Thyroid gland (tissue), 4 donors: Measurements from ENCODE around the gene ACAP3. TPM values are rescaled to one million over a fixed set of nuclear protein-coding genes. Genes with fewer than 3 reads are reported as not detected.

Source experiments
- DNase-seq, 2 donors: peaks; one replicate each; pipeline ENCODE4 v3.0.0-alpha.2; 2019
- H3K27ac ChIP-seq, 3 donors: fragments of 200-600 bp; sonication (generic); 1 replicate in 2 of 3; 2 replicates in 1 of 3; pipeline ENCODE4 v1.5.1; 2016 to 2019; ENCODE audit warnings: mild to moderate bottlenecking in 1 of 3, moderate library complexity in 1 of 3
- H3K27me3 ChIP-seq: fragments of 200-600 bp; sonication (generic); one replicate; pipeline ENCODE4 v1.5.1; 2019
- H3K36me3 ChIP-seq, 2 donors: fragments of 200-600 bp; sonication (generic); one replicate each; pipeline ENCODE4 v1.5.1; 2016 to 2019
- H3K4me1 ChIP-seq, 2 donors: fragments of 200-600 bp; sonication (generic); one replicate each; pipeline ENCODE4 v1.5.1; 2017 to 2019
- H3K4me3 ChIP-seq, 3 donors: fragments of 200-600 bp; sonication (generic); replicated peaks in 1 of 3; 1 replicate in 2 of 3; 2 replicates in 1 of 3; pipeline ENCODE4 v1.5.1; 2016; ENCODE audit warnings: mild to moderate bottlenecking in 1 of 3
- H3K9me3 ChIP-seq: fragments of 200-600 bp; sonication (generic); one replicate; pipeline ENCODE4 v1.5.1; 2017
- POLR2A ChIP-seq, 2 donors: fragments of 450-650 bp; IDR thresholded peaks; one replicate each; pipeline ENCODE4 v1.6.1; 2017; ENCODE audit warnings: antibody characterized with exemption in 2 of 2, mild to moderate bottlenecking in 2 of 2, moderate library complexity in 1 of 2
- WGBS, 2 donors: methylation state at CpG; one replicate each; pipeline ENCODE4 v1.1.5; 2017; 5-methylcytosine and 5-hydroxymethylcytosine counted together
- intact Hi-C: fragments of 100-400 bp; cut with DNase I; formaldehyde crosslinking; loops from one replicate; pipeline ENCODE4 v1.15.1; 2023
- total RNA-seq, 4 donors: library from RNA; depleted of rRNA; stranded (reverse); fragments of >200 nt; gene quantifications; one replicate each; pipeline ENCODE4 v1.2.3, GENCODE V29; 2016
- TF ChIP-seq, protein P1 (sequence below), 6 experiments: fragments of 200-600 bp in 3 of 6; fragments of 450-650 bp in 3 of 6; sonication (generic) in 3 of 6; IDR thresholded peaks; one replicate each; pipeline ENCODE4 v1.5.1; 2016 to 2019; ENCODE audit warnings: antibody characterized with exemption in 6 of 6, mild to moderate bottlenecking in 2 of 6, inconsistent platforms in 1 of 6, moderate library complexity in 1 of 6

ACAP3 gene
- total RNA-seq, 4 donors from 2014 or later = 31.6 to 51.2 (median 42.1) TPM

GRCh38 chr1:1291548-1292441 is 15.9 kb downstream of the ACAP3 start:
- TF ChIP-seq, protein P1, sequence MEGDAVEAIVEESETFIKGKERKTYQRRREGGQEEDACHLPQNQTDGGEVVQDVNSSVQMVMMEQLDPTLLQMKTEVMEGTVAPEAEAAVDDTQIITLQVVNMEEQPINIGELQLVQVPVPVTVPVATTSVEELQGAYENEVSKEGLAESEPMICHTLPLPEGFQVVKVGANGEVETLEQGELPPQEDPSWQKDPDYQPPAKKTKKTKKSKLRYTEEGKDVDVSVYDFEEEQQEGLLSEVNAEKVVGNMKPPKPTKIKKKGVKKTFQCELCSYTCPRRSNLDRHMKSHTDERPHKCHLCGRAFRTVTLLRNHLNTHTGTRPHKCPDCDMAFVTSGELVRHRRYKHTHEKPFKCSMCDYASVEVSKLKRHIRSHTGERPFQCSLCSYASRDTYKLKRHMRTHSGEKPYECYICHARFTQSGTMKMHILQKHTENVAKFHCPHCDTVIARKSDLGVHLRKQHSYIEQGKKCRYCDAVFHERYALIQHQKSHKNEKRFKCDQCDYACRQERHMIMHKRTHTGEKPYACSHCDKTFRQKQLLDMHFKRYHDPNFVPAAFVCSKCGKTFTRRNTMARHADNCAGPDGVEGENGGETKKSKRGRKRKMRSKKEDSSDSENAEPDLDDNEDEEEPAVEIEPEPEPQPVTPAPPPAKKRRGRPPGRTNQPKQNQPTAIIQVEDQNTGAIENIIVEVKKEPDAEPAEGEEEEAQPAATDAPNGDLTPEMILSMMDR (IDR thresholded peaks at IDR 0.05) = peak; percentile 35 to 88 (median 73)
- TF ChIP-seq POLR2A (IDR thresholded peaks at IDR 0.05) = no peak
- WGBS, 2 donors = 43 to 49% methylated on average over 6 to 21 of the region's 45 CpGs
- Histone ChIP-seq H3K27ac (no peak overlapping the region), H3K27me3 (no peaks in the 10 kb centered on the region), H3K9me3 (no peaks in the 10 kb centered on the region), H3K36me3 (no peaks in the 10 kb centered on the region), H3K4me1 (peaks cover 6 to 9% of the 10 kb centered on the region in 2 donors), H3K4me3 (no peak overlapping the region)
- intact Hi-C loops = loop anchor here (2.0 to 10.0 kb wide), 2 partner anchors 169 to 317 kb away; no protein-coding TSS in a partner anchor
- DNase-seq = peak; percentile 86 to 89

DNA sequence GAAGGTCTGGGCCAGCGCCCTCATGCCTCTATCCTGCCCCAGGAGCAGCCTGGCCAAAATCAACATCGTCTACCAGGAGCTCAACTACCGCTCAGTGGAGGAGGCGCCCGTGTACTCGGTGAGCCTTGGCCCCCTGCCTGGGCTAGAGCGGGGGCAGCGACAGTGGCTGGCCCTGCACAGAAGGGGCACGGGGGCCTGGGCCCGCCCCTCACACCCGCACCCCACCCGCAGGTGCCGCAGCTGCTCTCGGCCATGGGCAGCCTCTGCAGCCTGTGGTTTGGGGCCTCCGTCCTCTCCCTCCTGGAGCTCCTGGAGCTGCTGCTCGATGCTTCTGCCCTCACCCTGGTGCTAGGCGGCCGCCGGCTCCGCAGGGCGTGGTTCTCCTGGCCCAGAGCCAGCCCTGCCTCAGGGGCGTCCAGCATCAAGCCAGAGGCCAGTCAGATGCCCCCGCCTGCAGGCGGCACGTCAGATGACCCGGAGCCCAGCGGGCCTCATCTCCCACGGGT is 16.7 kb downstream of the ACAP3 start:
- no peak for TF ChIP-seq POLR2A (IDR thresholded peaks at IDR 0.05)
- TF ChIP-seq, protein P1 (IDR thresholded peaks at IDR 0.05) = no peak
- Histone ChIP-seq H3K4me3 (no peak overlapping the region), H3K27ac (no peak overlapping the region), H3K36me3 (no peaks in the 10 kb centered on the region), H3K27me3 (no peaks in the 10 kb centered on the region), H3K4me1 (peaks cover 6 to 9% of the 10 kb centered on the region in 2 donors), H3K9me3 (no peaks in the 10 kb centered on the region)
- intact Hi-C loops = loop anchor here (2.0 to 10.0 kb wide), 2 partner anchors 168 to 316 kb away; no protein-coding TSS in a partner anchor
- DNase-seq = no peak
- 15 to 28% methylated on average over 6 to 7 of the region's 28 CpGs for WGBS, 2 donors

DNA sequence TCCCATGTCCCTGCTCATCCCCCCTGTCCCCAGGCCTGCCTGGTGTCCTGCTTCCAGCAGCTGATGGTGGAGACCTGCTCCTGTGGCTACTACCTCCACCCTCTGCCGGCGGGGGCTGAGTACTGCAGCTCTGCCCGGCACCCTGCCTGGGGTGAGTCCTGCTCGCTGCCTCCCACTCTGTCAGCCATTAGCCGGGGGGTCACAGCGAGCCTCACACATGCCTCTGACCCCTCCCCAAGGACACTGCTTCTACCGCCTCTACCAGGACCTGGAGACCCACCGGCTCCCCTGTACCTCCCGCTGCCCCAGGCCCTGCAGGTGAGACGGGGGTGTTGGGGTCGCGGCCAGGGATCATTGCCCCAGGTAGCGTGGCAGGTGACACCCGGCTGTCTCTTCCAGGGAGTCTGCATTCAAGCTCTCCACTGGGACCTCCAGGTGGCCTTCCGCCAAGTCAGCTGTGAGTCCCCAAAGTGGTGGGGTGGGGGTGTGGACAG is 17.4 kb downstream of the ACAP3 start:
- intact Hi-C loops = loop anchor here (2.0 to 10.0 kb wide), 2 partner anchors 167 to 315 kb away; no protein-coding TSS in a partner anchor
- 19 to 90% methylated on average over 4 of the region's 15 CpGs for WGBS, 2 donors
- no peak overlapping the region for H3K27ac ChIP-seq

GRCh38 chr1:1287288-1288110 is 20.2 kb downstream of the ACAP3 start:
- DNase-seq = no peak
- TF ChIP-seq, protein P1 (IDR thresholded peaks at IDR 0.05) = no peak
- TF ChIP-seq POLR2A (IDR thresholded peaks at IDR 0.05) = no peak
- Histone ChIP-seq H3K4me3 (no peak overlapping the region), H3K27me3 (no peaks in the 10 kb centered on the region), H3K4me1 (peaks cover 6 to 9% of the 10 kb centered on the region in 2 donors), H3K36me3 (no peaks in the 10 kb centered on the region), H3K27ac (no peak overlapping the region), H3K9me3 (no peaks in the 10 kb centered on the region)
- WGBS, 2 donors = 73 to 84% methylated on average over 13 to 15 of the region's 46 CpGs
- intact Hi-C loops = no loop called here

More for the DNA sequence above, 17.4 kb downstream of the ACAP3 start:
- Histone ChIP-seq H3K27me3 (no peaks in the 10 kb centered on the region), H3K9me3 (no peaks in the 10 kb centered on the region), H3K36me3 (no peaks in the 10 kb centered on the region), H3K4me3 (no peak overlapping the region), H3K4me1 (peaks cover 6 to 9% of the 10 kb centered on the region in 2 donors)
- peak in 1 of 2 donors; percentile 48 for DNase-seq
- TF ChIP-seq, protein P1 (IDR thresholded peaks at IDR 0.05) = peak in 4 of 6 experiments; percentile 13 to 45 (median 41)
- TF ChIP-seq POLR2A (IDR thresholded peaks at IDR 0.05) = no peak
